Epithelial cell of proximal tubule (primary cell): ENCODE results near the gene TTC21B. TPM values are rescaled to one million over a fixed set of nuclear protein-coding genes. Genes with fewer than 3 reads are reported as not detected.
"Not testable (repeated sequence)": the region's sequence is repeated elsewhere in the genome, so short reads cannot be mapped to it uniquely, and the experiment has no call there.

ENCODE experiments used
- DNase-seq: peaks from one replicate; pipeline ENCODE4 v3.0.0-alpha.2; 2011; ENCODE audit warnings: low read depth
- H3K4me3 ChIP-seq: 2 replicates; pipeline ENCODE4 v1.5.1; 2011; ENCODE audit warnings: low read depth, mild to moderate bottlenecking, low read length
- total RNA-seq: library from RNA; depleted of rRNA; stranded (reverse); fragments of >200 nt; gene quantifications from 2 replicates; pipeline ENCODE4 v1.2.3, GENCODE V29; 2015
- TF ChIP-seq, protein P1 (sequence below): conservative IDR thresholded peaks from 2 replicates; pipeline ENCODE4 v1.5.1; 2012; ENCODE audit warnings: low read depth, mild to moderate bottlenecking, low read length

Gene TTC21B
- 8.3 and 9.1 TPM in 2 replicates for total RNA-seq

DNA sequence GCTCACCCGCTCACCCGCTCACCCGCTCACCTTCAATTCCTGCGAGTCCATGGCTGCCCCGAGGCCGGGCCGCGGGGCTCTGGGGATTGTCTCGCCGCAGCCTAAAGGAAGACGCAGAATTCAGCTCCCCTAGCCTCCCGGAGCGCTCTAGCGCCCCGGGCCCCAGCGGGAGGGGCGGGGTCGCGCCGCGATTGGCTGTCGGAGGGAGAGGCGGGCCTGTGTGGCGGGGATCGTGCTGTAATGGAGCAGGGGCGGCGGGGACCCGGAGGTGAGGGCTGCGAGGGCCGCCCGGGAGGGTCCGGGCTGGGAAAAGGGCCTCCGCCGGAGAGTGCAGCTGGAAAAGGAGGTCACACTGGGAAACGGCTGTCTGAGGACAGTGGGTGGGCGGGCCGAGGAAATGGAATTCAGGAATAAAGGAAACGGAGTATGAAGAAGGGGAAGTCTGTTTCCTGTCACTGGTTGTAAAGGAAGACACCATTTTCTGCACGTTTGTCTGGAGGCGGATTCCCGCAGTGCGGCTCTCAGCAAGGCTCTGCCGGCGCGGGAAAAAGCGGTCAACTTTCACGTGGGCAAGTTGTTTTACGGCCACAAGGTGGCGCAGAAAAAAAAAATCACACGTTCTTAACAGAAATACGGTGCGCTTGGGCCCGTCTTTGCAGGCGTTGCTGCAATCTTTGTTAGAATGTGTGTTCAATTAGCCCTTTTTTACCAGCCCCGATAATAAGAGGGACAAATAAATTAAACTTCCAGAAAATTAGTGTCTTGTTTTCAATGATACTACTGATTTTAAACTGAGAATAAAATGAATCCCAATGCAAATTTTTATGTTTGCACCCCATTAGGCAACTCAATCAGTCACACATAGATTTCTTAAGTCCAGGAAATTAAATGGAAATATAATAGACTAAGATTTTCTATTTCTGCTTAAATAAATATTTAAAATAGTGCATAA lies at the start of gene TTC21B:
TTC21B (minus strand) TSS at position 122 of the 952 bp plus-strand sequence; CDS start at position 51, 71 bp downstream.
- TF ChIP-seq, protein P1, sequence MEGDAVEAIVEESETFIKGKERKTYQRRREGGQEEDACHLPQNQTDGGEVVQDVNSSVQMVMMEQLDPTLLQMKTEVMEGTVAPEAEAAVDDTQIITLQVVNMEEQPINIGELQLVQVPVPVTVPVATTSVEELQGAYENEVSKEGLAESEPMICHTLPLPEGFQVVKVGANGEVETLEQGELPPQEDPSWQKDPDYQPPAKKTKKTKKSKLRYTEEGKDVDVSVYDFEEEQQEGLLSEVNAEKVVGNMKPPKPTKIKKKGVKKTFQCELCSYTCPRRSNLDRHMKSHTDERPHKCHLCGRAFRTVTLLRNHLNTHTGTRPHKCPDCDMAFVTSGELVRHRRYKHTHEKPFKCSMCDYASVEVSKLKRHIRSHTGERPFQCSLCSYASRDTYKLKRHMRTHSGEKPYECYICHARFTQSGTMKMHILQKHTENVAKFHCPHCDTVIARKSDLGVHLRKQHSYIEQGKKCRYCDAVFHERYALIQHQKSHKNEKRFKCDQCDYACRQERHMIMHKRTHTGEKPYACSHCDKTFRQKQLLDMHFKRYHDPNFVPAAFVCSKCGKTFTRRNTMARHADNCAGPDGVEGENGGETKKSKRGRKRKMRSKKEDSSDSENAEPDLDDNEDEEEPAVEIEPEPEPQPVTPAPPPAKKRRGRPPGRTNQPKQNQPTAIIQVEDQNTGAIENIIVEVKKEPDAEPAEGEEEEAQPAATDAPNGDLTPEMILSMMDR = peak; percentile 76
- peak within 1 kb of the TSS; percentile 75 for H3K4me3 ChIP-seq
- peak; percentile 79 for DNase-seq

DNA sequence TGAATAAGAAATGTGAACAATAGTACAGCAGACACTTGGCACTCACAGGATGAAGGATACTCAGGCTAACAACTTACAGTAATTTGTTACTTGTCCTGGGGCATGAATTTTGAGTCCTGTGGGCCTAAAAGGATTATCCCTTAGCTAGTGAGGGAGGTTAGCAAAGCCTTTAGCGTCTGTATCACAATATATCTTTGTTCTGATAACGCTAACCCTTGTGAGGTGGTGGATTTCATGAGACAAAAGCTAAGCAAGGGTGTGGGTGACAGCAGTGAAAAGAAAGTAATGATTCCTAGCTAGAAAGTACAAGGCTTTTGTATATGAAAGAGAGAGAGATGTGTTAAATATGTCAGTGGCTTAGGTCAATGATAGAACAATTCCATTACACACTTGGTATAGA lies 46.8 kb upstream of the TTC21B start:
- no peak overlapping the region for H3K4me3 ChIP-seq
- DNase-seq = no peak
- TF ChIP-seq, protein P1 = no peak

DNA sequence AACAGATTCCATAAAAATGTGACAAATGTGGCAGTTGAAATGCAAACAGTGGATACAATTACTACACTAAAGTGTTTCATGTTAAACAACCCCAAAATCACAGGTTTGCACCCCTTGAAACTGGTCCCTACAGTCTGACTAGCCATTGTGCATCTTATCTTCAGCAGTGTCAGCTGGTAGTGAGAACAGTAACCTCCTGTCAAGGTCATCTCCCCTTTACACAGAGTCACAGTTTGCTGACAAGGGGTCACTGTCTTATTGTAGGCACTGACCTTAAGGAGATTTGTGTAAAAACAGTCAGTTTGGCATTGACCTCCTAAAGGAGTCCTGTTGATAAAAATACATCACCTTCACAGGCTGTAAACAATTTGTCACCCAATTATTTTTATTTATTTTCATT lies 37.3 kb upstream of the TTC21B start:
- no peak overlapping the region for H3K4me3 ChIP-seq
- TF ChIP-seq, protein P1 = no peak
- no peak for DNase-seq

DNA sequence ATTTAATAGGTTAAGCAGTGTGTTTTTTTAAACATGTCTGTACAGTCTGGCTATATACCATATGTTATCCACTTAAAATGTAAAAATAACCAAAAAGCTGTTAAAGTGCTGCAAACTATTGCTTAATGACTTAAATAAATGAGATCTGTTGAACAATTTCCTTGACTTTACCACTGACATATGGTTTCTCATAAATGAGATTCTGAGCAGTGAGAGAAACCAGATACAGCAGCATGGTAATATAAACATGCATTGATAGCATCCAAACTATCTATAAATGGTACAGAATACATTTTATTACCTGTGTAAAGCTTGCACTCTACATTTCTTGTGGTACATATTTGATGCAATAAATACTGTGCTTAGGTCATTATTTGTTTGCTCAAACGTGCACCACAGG lies 36.3 kb upstream of the TTC21B start:
- no peak overlapping the region for H3K4me3 ChIP-seq
- no peak for DNase-seq
- TF ChIP-seq, protein P1 = no peak

DNA sequence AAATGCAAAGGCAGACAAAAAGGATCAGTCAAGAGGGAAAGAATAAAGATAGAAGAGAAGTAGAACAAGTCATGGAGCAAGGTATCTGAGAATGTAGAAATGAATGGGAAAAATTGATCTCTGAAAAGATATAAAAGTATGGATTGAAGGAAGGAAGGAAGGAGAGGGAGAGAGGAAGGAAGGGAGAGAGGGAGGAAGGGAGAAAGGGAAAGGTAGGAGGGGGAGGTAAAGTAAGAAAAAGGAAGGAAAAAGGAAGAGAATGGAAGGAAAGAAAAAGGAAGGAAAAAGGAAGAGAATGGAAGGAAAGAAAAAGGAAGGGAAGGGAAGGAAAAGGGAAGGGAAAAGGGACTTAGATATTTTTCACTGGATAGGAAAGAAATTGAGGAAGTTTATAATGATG lies 31.5 kb upstream of the TTC21B start:
- DNase-seq = no peak
- TF ChIP-seq, protein P1 = no peak
- H3K4me3 ChIP-seq = no peak overlapping the region

DNA sequence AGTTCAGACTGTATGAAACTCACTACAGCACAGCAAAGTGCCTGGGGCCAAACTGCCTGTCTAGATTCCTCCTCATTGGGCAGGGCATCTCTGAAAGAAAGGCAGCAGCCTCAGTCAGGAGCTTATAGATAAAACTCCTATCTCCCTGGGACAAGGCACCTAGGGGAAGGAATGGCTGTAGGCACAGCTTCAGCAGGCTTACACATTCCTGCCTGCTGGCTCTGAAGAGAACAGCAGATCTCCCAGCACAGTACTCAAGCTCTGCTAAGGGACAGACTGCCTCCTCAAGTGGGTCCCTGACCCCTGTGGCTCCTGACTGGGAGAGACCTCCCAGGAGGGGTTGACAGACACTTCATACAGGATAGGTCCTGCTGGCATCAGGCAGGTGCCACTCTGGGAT lies 18.6 kb upstream of the TTC21B start:
- DNase-seq, H3K4me3 ChIP-seq: not testable (repeated sequence)

DNA sequence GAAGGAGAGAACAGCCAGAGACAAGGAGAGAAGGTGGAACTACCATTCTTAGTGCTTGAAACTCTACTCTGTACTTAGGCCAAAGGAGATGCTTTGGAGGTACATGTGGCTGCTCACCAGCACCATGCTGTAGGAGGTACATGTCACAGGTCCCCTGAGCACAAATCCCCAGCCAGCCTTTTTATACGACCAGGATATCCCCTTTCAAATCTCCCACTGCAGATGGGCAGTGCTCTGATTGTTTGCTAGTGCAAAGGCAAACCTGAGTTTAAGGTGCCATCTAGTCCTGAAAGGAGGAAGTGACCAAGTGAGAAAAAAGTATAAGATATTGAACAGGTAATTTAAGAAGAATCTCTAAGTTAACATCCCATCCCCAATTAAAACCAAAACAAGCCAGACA lies 17.1 kb upstream of the TTC21B start:
- TF ChIP-seq, protein P1 = peak; percentile 52
- H3K4me3 ChIP-seq = no peak overlapping the region
- no peak for DNase-seq
